HCEC 1CT (cell line): ENCODE measurements around the gene RPN1.
"Not testable (repeated sequence)": the region's sequence is repeated elsewhere in the genome, so short reads cannot be mapped to it uniquely, and the experiment has no call there.

ENCODE experiments used
- DNase-seq: peaks from one replicate; pipeline ENCODE4 v3.0.0-alpha.2; 2017

RPN1 gene

GRCh38 chr3:128607710-128608048 lies 42.9 kb downstream of the RPN1 start:
- no peak for DNase-seq

GRCh38 chr3:128606094-128606493 lies 44.5 kb downstream of the RPN1 start:
- DNase-seq = no peak

GRCh38 chr3:128605091-128606046 lies 45.2 kb downstream of the RPN1 start:
- no peak for DNase-seq

DNA sequence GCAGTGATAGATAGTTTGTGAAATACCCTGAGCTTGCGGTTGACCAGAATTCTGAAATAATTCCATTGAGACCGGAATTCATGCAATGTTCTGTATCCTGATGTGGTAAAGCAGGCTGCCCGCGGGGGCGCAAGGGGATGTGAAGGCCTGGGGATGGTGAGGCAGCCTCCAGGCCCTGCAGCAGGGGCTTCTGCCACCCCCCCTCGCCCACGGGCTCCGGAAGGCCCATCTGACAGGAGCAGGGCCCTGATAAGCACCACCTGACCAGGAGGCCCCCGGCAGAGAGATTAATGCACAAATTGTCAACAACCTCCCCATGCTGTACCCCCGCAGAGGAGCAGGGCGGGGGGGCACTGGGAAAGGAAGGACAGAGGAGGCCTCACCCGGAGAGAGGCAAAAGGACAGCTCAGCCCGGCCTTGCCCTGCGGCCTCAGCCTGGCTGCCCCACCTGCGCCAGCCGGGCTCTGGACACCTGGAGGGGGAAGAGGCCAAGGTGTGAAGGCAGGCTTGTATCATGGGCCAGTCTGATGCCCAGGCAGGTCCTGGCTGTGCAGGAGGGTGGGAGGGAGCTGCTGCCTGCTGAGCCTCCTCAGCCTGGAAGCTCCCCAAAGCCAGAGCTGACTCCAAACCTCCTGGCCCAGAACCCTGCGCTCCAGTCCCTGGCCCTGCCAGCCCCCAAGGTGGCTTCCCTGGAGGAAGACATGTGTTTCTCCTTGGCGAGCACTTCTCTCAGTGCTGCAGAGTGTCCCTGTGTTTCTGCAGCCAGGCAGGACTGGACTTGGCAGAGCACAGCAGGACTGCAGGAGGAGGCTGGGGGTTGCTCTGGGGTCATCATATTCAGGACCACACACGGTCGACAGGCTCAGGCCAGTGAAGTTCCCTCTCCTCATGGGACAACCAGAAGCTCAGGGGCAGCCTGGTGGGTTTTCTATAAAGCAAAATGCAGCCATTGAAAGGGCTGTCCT lies 46.5 kb downstream of the RPN1 start:
- DNase-seq = no peak

GRCh38 chr3:128603313-128603712 lies 47.3 kb downstream of the RPN1 start:
- no peak for DNase-seq

GRCh38 chr3:128598884-128599664 lies 51.5 kb downstream of the RPN1 start:
- DNase-seq = no peak

DNA sequence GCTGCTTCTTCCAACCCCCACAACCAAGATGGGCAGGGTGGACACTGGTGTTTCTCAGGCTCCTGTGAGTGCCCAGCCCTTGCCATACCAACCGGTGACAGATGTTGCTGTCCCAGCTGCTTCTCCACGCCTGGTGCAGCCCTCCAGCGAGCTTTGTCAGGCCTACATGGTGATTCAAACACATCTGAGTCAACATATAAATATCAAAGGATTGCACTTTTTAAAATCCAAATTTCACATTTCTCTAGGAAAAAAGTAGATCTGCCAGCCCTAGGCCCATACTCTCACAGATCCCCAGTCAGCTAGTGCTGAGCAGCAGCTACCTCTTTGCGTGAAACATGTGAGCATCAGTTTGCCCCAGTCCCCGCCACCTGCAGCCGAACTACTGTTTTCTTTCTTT lies 52.7 kb downstream of the RPN1 start:
- DNase-seq = peak; percentile 43

DNA sequence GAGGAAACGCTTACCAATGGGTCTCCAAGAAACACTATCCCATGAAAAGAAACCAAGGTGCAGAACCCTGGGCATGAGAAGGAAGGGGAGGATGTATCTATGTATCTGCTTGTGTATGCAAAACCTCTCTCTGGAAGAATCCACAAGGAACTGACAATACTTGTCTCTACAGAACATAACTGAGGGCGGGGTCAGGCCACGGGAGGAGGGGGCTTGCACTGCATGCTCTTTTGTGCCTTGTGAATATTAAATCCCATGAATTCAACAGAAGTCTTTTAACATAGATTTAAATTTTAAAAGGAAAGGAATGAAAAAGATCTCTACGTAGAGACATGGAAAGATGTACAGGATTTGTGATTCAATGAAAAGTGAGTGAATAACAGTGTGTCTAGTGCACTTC lies 57.8 kb downstream of the RPN1 start:
- DNase-seq = no peak

DNA sequence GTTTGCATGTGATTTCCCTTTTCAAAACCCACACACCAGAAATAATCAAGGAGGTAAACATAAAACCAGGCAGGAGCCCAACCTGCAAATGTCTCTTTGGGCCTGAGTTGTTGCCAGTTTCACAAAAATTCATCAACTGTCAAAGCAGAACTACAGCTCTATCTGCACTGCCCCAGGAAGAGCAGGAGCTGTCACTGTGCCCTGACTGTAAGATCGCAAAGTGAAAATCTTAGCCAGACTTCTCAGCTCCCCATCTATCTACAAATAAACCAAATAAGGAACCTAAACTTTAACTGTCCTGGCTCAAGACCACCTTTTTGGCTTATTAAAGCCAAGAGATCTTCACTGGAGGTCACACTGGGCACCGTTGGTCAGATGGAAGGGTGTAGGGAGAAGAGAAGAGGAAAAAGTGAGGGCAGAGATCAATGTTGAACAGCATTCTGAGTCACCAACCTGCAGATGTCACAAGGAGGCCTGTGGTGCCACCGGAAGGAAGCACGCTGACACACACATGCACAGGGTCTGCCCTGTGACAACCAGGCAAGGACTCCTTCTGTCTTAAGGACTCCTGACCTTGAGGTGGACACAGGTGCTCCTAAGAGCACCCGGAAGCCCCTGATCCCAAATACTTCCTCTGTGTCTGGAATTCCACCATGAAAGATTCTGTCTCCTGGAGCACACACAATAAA lies 58.7 kb downstream of the RPN1 start:
- DNase-seq = no peak

GRCh38 chr3:128590948-128591347 lies 59.7 kb downstream of the RPN1 start:
- DNase-seq = no peak

- not testable (repeated sequence) for DNase-seq
These were observed 60.6 kb downstream of the RPN1 start for GRCh38 chr3:128589985-128590384.

DNA sequence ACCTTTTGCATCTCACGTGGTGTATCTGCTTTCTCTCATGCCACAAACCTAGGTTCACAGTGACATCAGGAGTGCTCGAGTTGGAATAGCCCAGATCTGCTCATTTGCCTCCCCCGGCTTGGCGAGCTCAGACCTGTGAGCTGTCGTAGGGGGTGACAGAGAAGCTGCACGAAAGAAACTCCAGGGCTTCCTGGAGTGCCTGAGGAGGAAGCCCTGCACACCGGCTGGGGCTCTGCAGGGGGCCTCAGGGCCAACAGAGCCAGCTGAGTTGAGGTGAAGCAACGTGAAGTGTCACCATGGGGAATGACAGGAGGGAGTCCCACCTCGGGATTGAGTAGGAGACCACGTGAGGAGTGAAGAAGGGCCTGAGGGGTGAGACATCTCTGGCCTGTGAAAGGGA lies 62.5 kb downstream of the RPN1 start:
- no peak for DNase-seq

DNA sequence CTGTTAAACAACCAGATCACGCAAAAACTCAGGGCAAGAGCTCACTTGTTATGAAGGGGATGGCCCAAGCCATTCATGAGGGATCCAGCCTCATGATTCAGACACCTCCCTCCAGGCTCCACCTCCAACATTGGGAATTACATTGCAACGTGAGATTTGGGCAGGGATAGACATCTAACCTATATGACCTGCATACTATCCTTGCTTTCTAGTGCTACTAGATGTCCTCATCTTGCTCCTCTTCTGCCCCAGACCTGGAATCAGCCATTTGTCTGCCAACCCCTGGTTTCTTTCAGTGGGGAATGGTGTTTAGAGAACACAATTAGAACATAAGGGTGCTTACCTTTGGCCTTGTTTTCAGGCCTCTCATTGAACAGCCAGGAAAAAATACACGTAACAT lies 63.2 kb downstream of the RPN1 start:
- DNase-seq = no peak

GRCh38 chr3:128586932-128587331 lies 63.7 kb downstream of the RPN1 start:
- DNase-seq = not testable (repeated sequence)

DNA sequence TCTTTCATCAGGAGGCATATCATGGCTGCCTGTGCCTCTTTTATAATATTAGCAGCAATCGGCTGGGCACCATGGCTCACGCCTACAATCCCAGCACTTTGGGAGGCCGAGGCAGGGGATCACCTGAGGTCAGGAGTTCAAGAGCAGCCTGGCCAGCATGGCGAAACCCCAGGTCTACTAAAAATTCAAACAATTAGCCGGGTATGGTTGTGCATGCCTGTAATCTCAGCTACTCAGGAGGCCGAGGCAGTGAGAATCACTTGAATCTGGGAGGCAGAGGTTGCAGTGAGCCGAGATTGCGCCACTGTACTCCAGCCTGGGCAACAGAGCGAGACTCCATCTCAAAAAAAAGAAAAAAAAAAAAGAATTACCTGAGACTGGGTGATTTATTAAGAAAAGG lies 64.2 kb downstream of the RPN1 start:
- not testable (repeated sequence) for DNase-seq

GRCh38 chr3:128585974-128586373 lies 64.6 kb downstream of the RPN1 start:
- no peak for DNase-seq

GRCh38 chr3:128585189-128585588 lies 65.4 kb downstream of the RPN1 start:
- DNase-seq = no peak

GRCh38 chr3:128584412-128585020 lies 66.1 kb downstream of the RPN1 start:
- peak; percentile 68 for DNase-seq

DNA sequence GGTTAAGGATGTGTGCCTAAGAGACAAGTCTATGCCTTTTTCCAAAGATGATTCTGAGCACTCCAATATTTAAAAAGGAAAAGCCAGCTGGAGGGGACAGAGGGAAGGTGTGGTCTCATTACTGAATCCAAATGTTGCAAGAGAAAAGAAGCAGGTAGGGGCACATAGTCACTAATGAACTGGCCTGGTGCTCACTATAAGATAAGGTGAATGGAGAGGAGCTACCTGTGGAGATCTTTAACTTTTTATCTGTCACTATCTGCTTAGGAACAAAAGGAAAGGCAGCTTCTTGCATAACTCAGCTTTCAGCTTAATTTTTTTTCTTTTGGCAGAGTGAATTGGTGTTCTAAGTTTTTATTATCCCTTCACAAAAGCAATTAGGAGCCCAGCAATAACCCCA lies 69.1 kb downstream of the RPN1 start:
- no peak for DNase-seq

DNA sequence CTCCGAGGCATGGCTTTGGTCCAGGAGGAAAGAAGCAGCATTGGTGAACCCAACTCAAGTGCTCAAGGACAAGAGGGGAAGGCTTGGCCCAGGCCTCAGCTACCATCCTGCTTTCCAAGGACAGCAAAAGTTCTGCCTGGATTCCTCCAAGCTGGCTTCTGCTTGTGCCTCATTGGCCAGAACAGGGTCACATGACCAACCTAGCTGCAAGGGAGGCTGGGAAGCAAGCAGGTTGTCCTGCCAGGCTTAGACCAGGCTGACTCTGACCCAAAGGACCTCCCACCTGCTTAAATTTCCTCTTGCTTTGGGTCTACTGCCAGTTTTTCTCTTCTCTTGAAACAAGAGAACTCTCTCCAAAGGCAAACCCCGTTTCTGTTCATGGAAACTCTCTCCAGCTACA lies 70.7 kb downstream of the RPN1 start:
- no peak for DNase-seq

- no peak for DNase-seq
These were observed 72.3 kb downstream of the RPN1 start for GRCh38 chr3:128578346-128578745.

DNA sequence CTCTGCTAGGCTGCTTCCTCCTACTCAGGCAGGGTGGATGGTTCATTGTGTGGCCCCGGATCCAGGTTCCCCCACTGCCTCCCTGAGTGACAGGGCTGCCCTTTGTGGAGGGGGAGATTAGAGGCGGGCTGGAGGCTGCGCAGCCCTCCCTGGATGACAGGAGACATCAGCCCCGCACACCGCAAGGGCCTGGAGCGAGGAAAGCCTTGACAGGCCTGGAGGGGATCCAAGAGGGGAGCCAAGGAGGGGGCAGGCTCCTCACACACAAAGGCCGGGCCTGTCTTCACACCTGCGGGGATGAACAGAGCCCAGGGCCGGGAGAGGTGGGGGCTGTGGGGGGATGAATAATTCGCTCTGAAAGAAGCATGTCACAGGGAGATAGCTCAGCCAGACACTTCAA lies 72.9 kb downstream of the RPN1 start:
- no peak for DNase-seq
